ENCODE measurements around the gene RAD21L1.
A peak's percentile ranks its signal among the peaks of the same experiment; 100 is the strongest.
"Not testable (repeated sequence)": the region's sequence is repeated elsewhere in the genome, so short reads cannot be mapped to it uniquely, and the experiment has no call there.

The RAD21L1 gene

DNA sequence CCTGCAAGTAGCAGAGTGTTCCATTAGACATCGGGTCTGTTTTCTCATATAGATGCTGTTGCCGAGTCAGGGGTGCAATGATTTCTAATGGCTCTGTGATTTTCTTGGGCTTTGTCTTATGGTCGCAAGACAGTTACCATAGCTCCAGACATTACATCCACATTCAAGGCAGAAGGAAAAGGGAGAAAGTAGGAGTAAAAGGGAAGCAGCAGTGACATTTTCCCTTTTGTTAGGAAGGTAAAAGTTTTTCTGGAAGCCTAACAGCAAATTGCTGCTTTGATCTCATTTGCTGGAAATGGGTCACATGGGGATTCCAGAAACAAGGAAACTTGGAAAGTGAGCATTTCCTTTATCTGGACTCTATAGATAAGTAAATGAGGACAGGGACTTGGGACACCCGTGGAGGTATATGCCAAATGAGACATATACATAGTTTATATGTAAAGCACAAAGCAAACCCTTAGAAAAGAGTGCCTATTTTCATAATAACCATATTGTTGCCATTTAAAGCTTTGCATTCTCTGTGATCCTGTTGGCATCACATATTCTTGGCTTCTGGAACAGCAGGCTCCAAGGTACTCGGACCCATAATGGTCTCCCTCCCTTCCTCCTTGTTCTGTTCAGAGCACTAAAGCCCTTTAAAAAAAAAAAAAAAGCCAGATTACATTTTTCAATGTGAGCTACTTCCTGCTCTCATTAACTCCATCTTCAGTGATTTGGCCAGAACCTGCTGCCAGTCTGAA is 22.9 kb upstream of the RAD21L1 start, which contains the start of gene C20orf202:
Gene C20orf202, plus strand, starts transcription at position 693 of the 743 bp plus-strand sequence. CDS start 132 bp downstream, outside the sequence.
- DNase-seq = no peak

DNA sequence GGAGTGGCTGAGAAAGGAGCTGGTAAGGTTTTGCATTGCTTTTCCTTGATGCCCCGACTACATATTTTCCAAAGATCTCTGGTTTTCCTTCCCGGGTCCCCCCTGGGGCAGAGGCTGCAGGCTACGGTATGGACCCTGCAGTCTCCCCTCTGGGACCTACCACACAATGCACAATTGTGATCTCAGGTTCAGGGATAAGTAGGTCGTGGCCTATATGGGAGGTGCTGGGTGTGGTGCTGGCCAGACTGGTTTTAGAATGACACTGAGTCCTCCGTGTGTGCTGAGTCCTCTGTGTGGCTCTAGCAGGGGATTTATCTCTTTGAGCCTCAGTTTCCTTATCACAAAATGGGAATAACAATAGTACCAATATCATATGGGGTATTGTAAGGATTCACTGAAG is 22.2 kb upstream of the RAD21L1 start:
- no peak for DNase-seq

DNA sequence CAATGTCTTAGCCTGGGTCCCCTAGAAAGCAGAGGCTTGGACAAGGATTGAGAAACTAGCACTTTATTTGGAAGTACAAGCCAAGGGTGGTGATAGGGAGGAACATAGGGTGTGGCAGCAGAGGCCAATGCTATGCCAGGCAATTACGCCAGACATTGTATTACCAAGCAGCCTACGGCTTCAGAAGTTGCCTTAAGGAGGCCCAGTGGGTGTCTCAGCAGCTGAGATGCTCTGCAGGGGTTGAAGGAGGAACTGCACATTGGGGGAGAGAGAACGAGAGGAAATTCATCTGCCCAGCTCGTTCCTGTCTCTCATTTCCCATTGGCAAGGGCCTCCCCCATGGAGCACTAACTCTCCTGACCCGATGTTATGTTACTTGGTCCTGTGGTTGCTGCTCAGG is 21.7 kb upstream of the RAD21L1 start:
- no peak for DNase-seq

DNA sequence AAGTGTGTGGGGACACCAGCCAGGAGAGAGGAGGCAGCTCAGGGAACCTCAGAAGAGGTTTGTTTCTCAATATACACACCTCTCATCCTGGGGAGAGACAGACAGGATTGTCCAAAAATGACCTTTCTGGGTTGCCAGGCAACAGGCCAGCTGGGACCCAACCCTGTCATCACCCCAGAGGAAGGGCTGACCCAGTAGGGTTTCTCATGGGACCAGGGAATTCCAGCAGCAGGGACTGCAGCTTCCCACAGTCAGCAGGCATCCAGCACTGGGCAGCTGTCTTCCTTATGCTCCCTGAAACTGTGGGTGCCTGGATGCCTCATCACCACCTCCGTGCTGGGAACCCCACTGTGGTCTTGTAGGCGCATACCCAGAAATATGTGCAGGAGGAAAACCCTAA is 21.3 kb upstream of the RAD21L1 start:
- no peak for DNase-seq

DNA sequence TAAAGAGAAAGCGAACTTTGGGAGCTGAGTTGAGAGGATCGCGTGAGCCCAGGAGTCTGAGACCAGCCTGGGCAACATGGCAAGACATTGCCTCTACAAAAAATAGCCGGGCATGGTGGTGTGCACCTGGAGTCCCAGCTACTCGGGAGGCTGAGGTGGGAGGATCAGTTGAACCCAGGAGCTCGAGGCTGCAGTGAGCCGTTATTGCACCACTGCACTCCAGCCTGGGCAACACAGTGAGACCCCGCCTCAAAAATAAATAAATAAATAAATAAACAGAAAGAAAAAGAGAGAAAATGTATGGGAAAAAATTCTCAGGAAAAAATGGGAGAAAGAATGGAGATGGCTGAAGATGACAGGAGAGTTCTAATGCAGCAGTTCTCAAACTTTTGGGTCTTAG is 20.0 kb upstream of the RAD21L1 start:
- DNase-seq = no peak

DNA sequence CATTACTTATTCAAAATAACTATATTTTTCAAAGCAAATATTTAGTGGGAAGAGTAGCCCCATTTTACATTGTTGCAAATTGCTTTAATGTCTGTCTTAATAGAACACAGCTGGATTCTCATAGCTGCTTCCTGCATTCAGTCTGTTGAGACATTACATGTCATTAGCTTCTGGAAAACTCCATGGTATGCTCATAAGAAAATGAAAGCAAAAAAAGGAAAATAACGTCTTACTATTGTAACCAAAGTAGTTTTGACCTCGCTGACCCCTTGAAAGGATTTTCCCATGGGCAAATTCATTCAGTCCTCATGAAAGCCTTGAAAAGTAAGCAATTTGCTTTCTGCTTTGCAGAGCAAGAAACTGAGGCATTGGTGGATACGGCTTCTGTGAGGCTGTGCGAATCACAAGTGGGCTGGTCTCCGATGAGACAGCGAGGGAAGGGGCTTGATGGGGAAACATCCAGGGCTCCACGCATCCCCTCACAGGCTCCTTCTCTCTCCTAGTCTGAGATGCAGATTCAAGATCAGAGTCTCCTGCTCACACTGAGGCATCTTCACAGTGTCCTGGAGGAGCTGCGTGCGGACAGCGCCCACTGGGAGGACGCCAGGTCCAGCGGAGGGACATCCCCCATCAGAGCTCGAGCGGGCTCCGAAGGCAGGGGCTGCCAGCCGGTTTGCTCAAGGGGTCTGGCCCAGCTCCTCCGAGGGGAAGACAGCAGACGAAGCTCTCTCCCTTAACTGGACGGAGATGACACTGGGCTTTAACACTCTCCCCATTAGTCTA is 19.3 kb upstream of the RAD21L1 start:
- DNase-seq = no peak

DNA sequence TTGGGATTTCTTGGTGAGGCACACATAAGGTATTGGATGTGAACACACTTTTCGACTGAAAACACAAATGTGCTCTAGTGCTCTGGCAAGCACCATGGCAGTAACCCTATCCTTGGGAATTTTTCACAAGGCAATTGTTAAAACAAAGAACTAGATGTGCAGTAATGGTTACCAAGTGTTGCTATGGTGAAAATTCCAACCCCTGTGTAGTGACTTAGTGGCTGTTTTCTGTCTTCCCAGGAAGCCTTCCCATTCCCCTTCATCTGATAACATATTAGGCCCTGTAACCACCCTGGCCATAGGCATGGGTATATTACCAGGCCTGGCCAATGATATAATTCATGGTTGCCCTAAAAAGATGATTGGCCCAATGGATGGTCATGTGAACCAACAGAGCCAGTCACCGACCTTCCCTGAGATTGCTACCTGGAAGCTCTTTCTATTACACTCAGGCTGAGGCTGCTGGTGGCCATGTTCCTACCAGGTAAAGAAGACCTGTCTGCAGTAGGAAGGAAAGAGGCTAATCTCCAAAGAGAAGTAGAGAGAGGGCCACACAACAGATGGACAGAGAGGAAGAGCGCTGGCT is 18.5 kb upstream of the RAD21L1 start:
- no peak for DNase-seq

DNA sequence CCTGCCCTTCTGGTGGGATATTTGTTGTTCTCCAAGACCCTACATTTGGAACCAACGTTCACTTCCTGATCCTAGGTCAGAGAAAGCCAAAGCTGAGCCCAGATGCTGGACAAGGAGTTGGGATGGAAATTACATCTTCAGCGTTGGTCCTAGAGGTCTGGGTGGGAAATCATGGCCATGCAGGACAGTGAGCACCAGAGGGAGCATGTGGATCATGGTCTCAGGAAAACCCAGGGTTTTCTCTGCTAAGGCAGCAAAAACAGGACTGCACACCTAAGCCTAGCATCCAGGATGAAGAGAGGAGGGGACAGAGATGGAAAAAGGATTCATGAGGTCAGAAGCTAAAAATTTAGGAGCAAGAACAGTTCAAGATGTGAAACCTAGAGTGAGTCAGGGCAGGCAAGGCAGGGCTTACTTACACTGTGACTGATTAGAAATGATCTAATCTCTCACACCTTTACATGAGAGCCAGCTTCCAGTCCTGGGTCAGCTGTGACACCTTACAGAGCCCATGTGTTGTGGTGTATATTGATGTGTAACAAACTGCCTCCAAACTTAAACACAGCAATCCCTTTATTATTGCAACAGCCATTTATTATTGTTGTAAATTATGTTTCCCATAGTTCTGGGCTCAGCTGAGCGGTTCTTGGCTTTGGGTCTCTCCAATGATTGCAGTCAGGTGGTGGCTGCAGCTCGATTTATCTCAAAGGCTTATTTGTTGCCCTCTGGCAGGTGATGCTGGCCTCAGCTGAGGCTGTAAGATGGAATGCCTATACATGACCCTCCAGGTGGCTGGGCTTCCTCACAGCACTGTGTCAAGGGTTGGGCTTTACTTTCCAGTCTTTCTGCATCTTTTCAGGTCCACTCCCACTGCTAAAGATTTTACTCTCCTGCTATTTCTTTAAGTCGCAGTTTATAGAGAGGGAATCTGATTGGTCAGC is 16.1 kb upstream of the RAD21L1 start:
- DNase-seq = no peak

DNA sequence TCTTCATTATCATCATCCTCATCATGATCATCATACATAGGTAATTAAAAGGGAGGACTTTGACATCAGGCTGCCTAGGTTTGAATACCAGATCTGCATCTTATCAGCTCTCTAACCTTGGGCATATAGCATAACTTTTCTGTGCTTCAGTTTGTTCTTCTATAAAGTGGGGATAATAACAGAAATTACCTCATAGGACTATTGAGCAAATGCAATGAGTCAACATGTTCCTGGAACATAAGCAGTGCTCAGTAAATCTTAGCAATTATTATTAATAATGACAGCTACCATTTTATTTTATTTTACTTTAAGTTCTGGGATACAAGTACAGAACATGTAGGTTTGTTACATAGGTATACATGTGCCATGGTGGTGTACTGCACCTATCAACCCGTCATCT is 15.3 kb upstream of the RAD21L1 start:
- no peak for DNase-seq

DNA sequence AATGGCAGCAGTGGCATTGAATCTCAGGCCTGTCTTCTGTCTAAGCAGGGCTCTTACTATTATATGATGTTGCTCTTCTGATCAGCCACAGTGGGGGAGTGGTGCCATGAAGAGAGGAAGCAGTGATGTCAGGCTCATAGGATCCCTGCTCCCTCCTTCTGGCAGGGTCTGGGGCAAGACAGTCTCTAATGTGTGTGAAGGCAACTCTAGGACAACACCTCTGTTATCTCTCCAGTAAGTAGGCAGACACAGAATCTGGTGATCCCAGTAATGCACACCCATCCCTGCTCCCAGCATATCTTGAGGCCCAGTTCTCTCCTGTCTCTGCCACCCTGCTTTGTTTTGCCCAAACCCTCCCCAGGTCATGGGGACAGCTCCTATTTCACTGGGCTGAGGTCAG is 13.8 kb upstream of the RAD21L1 start:
- peak; percentile 69 for DNase-seq

DNA sequence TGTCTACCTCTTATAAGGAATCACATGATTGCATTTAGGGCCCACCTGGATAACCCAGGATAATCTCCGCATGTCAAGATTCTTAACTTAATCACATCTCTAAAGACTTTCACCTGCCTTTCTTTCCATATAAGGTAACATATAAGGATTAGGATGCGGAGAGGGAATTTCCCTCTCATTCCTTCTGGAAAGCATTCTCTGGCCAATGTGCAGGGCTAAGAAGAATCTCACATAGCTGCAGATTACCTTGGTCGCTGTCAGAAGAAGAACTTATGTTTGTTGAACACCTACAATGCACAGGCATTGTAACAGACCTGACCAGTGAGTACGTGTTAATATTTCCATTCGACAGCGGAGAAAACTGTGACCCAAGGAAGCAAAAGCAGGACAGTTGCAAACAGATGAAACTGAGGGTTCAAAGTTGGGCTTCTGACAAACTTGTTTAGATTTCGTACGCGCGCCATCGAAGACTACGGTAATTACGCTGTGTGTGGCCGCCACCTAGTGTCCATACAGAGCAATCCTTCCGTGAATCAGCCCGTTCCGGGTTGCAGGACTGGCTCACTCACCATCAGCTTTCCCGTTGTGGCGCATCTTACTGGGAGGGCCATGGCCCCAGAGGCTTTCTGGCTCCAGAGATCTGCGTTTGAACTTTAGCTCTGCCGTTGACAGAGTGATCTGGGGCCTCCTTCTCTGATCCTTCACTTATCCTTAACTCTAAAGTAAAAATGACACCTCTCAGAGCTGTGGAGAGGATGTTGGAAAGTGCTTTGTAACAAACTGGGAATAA is 13.0 kb upstream of the RAD21L1 start:
- peak; percentile 94 for DNase-seq

DNA sequence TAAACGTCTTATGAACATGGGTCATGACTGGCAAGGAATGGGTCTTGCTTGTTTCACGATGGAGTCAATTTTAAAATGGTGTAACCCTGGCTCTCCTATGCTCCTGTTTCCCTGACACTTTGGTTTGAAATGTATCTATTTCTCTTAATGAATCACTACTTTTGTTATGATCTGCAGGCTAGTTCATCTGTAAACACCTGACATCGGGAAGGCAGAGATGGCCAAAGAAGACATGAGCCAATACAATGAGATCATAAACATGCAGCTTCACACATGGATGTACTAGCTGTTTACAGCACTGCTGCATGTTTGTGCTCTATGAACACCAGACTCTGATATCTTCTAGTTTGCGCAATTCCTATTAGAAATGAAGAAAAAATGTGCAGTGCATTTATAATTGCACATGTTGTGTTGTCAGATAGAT is 11.0 kb upstream of the RAD21L1 start:
- no peak for DNase-seq

DNA sequence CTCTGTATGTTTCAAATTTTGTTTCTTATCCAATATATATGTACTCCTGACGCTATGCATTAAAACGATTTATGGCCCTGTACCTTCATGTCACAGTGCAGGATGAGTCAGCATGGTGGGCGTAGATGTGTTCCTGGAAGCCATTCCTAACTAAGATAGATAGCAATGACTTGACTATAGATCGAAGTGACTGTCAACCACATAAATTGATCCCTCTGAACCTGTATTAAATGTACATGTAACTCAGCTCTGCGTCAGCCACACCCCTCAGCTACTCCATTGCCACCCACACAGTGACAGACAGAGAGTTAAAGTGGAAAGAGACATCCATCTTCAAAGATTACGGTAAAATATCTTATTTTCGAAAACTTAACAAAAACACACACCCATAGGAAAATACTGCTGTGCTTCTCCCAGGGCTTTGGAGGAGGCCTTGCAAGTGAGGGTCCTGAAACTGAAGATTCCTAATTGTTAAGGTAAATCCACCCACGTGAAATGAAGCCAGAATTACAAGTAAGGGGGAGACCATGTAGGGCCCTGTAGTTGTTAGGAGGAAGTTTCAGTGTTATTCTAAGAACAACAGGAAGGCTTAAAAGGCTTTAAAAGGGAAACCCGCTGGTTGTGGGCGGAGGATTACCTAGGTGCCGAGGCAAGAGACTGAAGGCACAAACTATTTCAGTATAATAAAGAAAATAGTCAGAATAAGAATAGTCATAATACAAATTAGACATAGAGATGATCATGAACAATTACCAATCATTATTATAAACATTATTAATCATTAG is 10.3 kb upstream of the RAD21L1 start:
- DNase-seq = no peak

DNA sequence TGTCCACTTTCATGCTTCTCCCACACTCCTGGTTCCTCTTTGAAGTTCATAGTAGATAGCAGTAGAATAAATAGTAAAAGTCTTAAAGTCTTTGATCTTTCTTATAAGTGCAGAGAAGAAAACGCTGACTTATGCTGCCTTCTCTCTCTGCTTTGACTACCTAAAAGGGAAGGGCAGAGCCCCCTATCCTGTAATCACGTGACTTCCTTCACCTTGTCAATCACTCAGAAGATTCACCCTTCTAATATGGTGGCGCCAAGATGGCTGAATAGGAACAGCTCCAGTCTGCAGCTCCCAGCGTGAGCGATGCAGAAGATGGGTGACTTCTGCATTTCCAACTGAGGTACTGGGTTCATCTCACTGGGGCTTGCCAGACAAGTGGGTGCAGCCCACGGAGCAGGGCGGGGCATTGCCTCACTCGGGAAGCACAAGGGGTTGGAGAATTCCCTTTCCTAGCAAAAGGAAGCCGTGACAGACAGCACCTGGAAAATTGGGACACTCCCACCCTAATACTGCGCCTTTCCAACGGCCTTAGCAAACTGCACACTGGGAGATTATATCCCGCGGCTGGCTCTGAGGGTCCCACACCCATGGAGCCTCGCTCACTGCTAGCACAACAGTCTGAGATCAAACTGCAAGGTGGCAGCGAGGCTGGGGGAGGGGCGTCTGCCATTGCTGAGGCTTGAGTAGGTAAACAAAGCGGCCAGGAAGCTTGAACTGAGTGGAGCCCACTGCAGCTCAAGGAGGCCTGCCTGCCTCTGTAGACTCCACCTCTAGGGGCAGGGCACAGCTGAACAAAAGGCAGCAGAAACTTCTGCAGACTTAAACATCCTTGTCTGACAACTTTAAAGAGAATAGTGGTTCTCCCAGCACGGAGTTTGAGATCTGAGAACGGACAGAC is 9.1 kb upstream of the RAD21L1 start:
- not testable (repeated sequence) for DNase-seq

DNA sequence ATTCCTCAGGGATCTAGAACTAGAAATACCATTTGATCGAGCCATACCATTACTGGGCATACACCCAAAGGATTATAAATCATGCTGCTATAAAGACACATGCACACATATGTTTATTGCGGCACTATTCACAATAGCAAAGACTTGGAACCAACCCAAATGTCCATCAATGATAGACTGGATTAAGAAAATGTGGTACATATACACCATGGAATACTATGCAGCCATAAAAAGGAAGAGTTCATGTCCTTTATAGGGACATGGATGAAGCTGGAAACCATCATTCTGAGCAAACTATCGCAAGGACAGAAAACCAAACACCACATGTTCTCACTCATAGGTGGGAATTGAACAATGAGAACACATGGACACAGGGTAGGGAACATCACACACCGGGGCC is 3.1 kb upstream of the RAD21L1 start:
- not testable (repeated sequence) for DNase-seq

DNA sequence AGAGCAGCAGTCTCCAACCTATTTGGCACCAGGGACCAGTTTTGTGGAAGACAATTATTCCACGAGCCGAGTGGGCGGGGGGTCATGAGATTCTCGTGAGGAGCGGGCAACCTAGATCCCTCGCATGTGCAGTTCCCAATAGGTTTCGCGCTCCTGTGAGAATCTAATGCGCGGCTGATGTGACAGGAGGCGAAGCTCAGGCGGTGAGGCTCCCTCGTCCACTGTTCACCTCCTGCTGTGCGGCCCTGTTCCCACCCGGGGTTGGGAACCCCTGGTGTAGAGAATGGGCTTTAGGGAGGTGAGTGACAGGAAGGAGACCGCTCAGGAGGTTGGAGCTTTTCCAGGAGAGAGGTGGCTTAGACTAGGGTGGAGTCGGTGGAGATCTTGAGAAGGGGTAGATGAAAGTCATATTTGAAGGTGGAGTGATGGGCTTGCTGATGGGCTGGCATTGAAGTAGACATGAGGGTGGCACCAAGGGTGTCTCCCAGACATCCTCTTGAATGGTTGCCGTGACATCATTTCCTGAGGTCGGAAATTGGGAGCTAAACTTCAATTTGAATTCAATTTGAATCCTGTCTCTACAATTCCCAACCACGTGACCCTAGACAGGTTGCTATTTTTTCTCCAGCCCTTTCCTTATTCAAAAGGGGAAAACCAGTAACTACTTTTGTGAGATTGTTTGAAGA is 1.5 kb upstream of the RAD21L1 start:
- DNase-seq = no peak

DNA sequence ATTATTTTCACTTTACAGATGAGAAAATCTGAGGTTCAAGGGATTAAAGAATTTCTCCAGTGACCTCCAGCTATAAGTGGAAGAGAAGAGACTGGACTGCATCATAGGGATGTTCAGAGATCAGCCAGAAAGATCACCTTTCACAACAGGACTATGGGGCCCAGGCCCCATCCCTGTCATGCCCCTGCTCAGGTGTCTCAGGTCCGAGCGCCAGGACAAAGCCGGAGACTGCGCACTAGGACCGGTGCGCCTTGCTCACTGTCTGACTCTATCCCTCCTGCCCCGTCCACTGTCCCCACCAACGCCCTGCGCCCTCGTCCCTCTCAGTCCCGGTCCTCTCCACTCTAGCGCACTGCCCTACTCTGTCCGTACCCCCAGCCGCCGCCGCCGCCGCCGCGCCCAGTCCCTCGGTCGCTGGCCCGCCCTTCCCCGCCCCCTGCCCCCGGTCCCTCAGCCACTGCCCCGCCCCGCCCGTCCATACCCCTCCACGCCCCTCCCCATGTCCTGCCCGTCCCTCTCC is 521 bp upstream of the RAD21L1 start:
- DNase-seq = peak; percentile 80

DNA sequence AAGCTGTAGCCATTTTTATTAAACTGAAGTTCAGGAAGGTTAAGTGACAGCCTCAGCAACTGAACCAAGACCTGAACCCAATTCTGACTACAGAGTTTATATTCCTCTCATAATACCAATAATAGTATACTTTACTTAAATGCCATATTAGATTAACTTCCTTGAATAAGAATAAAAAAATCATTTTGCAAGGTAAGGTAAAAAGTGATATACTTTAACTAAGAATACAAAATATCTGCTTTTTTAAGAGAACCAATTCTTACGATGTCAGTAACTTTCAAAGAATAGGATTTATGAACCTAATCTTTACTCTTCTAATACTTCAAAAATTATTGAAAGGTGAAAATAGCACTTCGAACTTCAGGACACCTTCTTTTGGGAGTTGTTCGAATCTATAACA is 3.7 kb downstream of the RAD21L1 start:
- DNase-seq = no peak

Measured in hematopoietic multipotent progenitor cell treated with erythropoietin and hydrocortisone succinate and interleukin-3 and kit ligand, for 6 days (in vitro differentiated cells).